ENCODE measurements around the gene ZFP62. TPM values are rescaled to one million over a fixed set of nuclear protein-coding genes. Genes with fewer than 3 reads are reported as not detected.

The ZFP62 gene
- total RNA-seq, 1 experiment from 2014 or later, result 16.2 TPM

Small RNA genes within 50 kb of the gene (small RNA-seq; reads per million reads assigned to genes)
- not detected for gene RF00019

Other genes with a start within 250 kb of the ZFP62 start
- gene FLT4, start 211.7 kb downstream of the ZFP62 start, total RNA-seq (2014; rRNA removed; shearing (Covaris generic)), result 0.03 and 0.31 TPM in 2 replicates
- gene OR2Y1, start 121.2 kb downstream of the ZFP62 start, total RNA-seq (2014; rRNA removed; shearing (Covaris generic)), result not detected in 2 replicates
- 65.3 and 76.2 TPM in 2 replicates for gene MGAT1, start 58.5 kb downstream of the ZFP62 start, total RNA-seq (2014; rRNA removed; shearing (Covaris generic))
- 0.18 TPM in 1 of 2 replicates, not detected in the other for gene BTNL8, start 37.9 kb upstream of the ZFP62 start, total RNA-seq (2014; rRNA removed; shearing (Covaris generic))
- gene BTNL3, start 127.6 kb upstream of the ZFP62 start, total RNA-seq (2014; rRNA removed; shearing (Covaris generic)), result not detected in 2 replicates
- gene BTNL9, start 179.0 kb upstream of the ZFP62 start, total RNA-seq (2014; rRNA removed; shearing (Covaris generic)), result 0.18 and 1.3 TPM in 2 replicates

Measured in HT1080 (cell line).